PC-3 (cell line): ENCODE results near the gene CASK.

Experiments used
- EZH2 ChIP-seq: fragments of 300-600 bp; sonication (generic); IDR thresholded peaks from one replicate; pipeline ENCODE4 v1.6.1; 2017; ENCODE audit warnings: antibody characterized with exemption, mild to moderate bottlenecking, low read length; ENCODE audit not compliant: unreplicated experiment
- EZH2phosphoT487 ChIP-seq: fragments of 300-600 bp; sonication (generic); IDR thresholded peaks from 2 replicates; pipeline ENCODE4 v1.6.1; 2018; ENCODE audit warnings: mild to moderate bottlenecking, antibody characterized with exemption, low read length, borderline replicate concordance
- TF ChIP-seq, protein P1 (sequence below): fragments of 300-600 bp; sonication (generic); conservative IDR thresholded peaks from 2 replicates; pipeline ENCODE4 v1.5.1; 2017; ENCODE audit warnings: antibody characterized with exemption, low read depth, mild to moderate bottlenecking, low read length

DNA sequence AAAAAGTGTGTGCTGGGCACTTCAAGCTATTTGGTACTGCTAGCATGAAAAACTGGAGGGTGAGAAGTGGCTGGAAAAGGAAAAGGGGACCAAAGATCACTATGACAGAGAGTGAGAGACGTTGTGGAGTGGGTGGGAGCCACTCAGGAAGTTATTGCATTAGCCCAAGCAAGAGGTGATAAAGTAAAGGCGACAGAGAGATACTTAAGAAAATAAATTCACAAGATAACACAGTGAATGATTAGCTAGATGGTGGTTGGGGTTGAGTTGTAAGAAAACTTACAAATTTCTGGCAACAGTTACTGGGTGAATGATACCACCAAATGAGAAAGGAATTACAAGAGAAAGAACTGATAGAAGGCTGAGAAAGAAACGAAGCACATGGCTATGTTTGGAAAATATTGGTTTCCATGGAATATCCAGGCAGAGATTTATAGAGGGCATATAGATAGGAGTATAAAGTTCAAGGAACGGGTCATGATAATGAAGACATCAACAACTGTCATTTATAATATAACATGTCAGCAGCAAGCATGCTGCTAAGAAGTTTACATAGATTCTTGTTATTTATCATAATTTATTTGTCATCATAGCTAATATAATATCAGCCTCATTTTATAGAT lies 60.7 kb downstream of the CASK start:
- TF ChIP-seq EZH2 = no peak
- TF ChIP-seq, protein P1, sequence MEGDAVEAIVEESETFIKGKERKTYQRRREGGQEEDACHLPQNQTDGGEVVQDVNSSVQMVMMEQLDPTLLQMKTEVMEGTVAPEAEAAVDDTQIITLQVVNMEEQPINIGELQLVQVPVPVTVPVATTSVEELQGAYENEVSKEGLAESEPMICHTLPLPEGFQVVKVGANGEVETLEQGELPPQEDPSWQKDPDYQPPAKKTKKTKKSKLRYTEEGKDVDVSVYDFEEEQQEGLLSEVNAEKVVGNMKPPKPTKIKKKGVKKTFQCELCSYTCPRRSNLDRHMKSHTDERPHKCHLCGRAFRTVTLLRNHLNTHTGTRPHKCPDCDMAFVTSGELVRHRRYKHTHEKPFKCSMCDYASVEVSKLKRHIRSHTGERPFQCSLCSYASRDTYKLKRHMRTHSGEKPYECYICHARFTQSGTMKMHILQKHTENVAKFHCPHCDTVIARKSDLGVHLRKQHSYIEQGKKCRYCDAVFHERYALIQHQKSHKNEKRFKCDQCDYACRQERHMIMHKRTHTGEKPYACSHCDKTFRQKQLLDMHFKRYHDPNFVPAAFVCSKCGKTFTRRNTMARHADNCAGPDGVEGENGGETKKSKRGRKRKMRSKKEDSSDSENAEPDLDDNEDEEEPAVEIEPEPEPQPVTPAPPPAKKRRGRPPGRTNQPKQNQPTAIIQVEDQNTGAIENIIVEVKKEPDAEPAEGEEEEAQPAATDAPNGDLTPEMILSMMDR = no peak
- no peak for TF ChIP-seq EZH2phosphoT487
